ENCODE data around the gene SPATA24. TPM values are rescaled to one million over a fixed set of nuclear protein-coding genes. Genes with fewer than 3 reads are reported as not detected.
"Not testable (repeated sequence)": the region's sequence is repeated elsewhere in the genome, so short reads cannot be mapped to it uniquely, and the experiment has no call there.

Gene SPATA24
- polyA plus RNA-seq, 3 donors, result 9.9 to 20.2 (median 13.6) TPM

DNA sequence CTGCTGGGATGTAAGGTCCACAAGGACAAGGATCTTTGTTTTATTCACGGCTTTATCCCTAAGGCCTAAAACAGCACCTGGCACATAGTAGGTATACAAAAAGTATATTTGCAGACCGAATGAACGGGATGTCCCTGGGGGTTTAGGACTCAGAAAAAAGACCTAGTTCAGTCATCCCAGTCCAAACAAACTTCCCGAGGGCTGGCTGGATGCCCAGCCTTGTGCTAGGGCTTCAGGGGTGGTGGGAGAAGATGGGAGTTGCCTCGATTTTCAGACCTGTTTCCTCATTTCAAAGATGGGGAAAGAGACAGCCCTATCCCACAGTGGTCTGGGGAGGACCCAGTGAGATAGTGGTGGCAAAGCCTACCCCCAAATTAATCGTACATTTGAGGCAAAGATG, 6.0 kb downstream of the SPATA24 start:
- DNase-seq, result no peak

DNA sequence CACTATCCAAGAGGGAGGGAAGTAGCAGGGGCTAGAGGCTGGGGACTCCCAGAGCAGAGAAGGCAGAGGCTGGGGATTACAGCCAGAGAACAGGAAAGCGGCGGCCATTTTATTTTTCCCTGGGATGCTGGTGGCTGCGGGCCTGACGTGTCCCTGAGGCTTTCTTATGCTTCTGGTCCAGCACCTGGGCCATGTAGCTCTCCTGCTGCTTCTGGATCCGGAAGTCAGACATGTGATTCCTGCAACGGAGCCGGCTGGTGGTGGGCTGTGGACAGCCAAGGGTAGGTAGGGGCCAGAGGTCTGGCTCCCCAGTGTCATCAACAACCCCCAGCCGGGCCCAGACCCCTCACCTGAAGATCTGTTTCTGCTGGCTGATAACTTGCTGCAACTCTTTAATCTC, 7.2 kb downstream of the SPATA24 start:
- DNase-seq, result no peak

GRCh38 chr5:139395844-139396640, 7.8 kb downstream of the SPATA24 start:
- no peak for DNase-seq

DNA sequence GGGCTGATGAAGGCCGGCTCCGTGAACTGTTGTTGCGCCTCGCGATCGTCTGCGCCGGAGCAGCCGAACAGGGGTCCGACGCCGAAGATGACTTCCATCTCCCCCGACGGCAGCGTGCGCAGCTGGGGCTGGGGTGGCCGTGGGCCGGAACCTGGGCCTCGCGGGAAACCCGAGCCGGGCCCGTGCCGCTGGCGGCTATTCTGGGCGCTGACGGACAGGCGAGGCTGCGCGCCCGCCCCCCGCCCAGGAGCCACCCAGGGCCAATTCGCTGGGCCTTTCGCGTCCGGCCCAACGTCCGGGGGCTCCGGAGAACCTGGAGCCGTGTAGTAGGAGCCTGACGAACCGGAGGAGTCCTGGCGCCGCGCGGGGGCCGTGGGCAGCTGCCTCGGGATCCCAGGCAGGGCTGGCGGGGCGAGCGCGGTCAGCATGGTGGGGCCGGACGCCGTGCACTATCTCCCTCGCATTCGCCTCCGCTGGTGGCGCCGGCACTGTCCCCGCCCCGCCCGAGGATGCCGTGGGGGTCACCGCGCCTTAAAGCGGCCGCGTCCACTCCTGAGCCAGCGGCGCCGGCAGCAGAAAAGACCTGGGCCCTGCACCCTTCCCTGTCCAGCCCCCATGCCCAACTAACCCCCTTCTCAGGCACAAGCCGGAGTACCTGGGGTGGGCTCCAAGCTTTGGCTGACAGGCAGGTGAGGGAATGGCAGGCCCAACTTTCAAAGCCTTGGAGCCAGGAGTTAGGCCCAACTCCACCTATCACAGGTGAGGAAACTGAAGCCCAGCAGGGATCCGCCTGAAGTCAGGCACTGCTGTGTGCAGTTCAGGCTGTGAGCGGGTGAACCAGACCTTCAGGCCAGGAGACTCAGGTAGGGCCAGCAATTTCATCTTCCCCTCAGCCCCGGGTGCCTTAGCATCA, 9.0 kb downstream of the SPATA24 start, which contains the start of gene PROB1:
Gene PROB1 (minus strand): TSS at position 451 of the 913 bp plus-strand sequence. CDS start 23 bp downstream, at position 428.
- DNase-seq, result no peak

- peak; percentile 31 for DNase-seq
Observed at GRCh38 chr5:139394123-139394653, 9.7 kb downstream of the SPATA24 start.

DNA sequence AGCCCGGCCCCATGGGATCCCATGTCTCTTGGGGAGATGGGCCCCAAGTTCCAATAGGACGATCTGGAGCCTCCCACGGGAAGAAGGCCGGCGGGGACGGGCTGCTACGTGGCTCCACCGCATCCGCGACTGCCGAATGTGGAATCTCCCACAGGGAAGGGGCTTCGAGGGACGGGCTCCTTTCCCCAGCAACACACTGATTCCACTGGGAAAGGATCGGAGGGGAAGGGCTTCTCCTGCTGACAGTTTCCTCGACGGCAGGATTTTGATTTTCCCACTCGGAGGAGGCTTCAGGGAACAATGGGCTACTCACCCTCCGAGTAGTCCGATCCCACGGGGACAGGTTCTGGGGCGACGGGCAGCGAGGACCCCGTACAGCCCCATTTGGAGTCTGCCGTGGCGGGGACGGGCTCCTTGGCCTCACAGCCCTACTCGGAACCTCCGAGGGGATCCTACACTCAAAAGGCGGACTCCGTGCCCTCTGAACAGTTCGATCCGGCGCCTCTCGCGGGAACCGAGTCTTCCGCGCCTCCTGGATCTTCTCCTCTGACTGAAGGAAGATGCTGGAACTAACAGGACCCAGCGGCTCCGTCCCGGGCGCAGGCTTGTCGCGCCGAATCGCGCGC, 10.3 kb downstream of the SPATA24 start:
- no peak for DNase-seq

DNA sequence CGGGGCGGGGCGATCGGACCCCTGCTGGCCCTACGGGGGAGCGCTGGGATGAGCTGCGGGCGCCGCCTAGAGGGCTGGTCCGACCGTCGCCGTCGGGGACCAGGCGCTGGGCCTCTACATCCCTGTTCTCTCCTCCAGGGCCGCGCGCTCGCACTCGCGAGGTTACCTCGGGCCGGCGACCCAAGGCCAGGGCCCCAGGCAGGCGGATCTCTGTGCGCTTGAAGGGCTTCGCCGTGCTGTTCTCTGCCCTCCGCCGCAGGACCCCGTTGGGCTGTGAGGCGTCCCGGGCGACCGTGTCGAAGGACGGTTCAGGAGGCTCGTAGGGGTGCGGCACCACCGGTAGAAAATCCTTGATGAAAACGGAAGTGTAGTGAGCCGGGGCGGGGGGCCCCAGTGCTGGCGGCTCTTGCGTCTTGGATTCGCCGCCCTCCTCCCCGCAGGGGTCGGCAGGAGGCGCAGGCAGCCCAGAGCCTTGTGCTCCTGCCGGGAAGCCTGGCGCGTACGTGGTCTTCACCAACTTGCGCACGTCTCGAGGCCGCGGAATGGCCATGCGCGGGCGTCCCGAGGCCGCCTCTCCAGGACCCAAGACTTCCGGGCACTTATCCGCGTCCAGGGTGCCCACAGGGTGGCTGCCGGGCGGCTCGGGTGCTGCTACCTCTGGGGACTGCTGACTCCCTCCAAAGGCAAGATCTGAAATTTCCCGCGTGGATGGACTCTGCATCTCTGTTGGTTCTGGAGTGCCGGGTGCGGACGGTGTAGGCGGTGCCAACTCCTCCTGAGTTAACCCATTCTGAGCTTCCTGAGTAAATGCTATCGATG, 11.0 kb downstream of the SPATA24 start:
- DNase-seq, result peak; percentile 56

GRCh38 chr5:139392324-139392677, 11.6 kb downstream of the SPATA24 start:
- no peak for DNase-seq

DNA sequence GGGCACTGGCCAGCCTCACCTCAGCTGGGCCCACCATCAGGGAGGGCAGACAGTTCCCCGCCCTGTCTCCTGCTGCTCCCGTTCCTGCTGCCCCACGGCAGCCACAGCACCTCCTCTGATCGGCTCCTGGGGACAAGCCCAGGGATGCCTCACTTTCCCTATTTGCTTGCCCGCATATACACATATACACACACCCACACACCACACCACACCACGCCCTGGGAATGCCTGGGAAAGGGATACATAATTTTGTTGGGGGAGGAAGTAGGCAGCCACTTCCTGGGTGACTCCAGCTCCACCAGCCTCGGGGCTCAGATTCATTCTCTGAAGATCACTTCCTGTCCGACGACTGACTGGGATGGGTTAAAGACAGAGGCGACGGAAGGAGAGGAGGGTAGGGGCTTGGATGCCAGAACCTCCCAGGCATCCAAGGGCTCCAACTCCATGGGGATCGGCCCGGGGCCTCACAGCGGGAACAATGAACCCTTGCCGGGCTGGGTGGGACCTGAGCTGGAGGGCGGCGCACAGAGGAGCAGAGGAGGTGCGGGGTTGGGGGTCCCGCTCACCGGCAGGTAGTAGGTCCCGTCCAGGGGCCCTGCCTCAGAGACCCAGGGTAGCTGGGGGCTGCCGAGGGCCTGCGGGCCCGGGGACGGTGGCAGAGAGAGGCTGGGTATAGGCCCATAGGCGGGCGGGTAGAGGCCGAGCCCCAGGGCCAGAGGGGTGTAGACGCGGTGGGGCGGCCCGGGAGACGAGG, 12.1 kb downstream of the SPATA24 start:
- DNase-seq, result no peak

GRCh38 chr5:139390639-139391569, 13.0 kb downstream of the SPATA24 start:
- no peak for DNase-seq

DNA sequence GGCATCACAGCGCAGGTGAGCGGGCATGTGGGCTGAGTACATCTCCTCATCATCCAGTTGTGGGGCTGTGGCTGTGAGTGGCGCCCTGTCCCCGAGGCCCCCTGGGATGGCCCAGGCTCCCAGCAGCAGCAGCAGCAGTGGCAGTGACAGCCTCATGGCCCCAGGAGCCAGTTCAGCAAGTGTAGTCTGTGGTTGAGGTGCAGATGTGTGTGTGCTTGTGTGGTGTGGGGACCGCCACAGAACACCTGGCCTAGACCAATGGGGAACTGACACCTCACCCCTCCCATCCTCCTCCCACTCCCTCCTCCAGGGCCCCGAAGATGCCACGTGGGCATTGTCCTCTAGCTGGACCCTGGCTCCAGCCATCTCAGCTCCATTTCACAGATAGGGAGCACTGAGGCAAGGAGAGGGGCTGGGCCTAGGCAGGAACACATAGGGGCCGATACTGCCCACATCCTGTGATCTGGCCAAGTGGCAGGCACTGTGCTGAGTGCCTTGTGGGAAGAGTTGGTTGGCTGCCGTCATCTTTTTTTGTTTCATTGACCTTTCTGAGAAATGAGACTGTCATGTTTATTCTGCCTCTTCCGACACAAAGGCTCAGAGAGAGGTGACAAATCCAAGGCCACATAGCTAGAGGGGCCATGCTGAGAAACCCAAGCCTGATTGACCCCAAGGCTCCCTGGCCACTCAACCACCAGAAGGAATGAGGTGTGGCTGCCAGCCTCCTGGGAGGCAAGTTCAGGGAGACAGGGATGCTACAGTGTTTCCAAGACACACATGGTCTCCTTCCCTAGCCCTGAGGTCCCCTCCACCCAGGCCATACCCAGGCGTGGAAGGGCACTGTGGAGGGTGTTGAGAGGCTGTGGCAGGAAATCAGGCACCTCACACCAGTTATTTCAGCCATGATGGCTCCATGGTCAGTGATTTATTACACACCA, 13.9 kb downstream of the SPATA24 start, which contains the start of gene MZB1:
Gene MZB1 (minus strand): TSS at position 213 of the 938 bp plus-strand sequence. CDS start 57 bp downstream, at position 156.
- DNase-seq, result no peak

GRCh38 chr5:139388198-139388821, 15.6 kb downstream of the SPATA24 start:
- peak; percentile 29 for DNase-seq

DNA sequence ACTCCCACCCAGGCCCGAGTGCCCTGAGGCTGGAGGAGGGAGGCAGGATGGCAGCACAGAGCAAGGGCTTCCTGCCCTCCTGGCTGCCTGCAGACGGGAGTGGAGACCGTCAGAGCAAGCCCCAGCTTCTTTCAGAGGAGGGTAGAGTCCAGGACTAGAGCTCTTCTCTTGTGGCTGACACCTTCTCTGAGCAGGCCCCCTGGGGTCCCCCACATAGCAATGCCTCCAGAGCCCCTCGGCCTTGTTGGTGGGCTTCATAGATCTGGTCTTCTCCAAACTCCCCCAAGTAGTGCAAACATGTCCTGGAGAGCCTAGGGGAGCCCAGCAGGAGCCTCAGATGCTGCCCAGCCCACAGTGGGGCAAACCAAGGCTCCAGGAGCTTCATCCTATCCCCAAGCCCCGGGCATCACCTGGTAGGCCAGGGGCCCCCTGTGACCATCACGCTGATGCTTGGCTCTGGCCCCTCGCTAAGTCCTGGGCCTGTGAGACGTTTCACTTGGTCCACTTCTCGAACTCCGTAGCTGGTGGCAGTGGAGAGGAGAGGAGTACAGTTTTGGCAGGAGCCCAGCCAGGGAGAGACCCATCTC, 16.2 kb downstream of the SPATA24 start:
- DNase-seq, result no peak

DNA sequence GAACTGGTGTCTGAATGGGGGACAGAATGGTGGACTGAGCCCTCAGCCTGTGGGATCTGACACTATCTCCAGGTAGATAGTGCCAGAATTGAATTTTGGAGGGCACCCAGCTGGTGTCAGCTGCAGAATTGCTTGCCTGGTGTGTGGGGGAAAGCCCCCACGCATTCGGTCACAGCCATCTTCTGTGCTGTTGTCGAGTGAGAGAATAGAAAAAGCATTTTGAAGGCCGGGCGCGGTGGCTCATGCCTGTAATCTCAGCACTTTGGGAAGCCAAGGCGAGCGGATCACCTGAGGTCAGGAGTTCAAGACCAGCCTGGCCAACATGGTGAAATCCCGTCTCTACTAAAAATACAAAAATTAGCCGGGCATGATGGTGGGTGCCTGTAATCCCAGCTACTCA, 16.9 kb downstream of the SPATA24 start:
- DNase-seq, result not testable (repeated sequence)

DNA sequence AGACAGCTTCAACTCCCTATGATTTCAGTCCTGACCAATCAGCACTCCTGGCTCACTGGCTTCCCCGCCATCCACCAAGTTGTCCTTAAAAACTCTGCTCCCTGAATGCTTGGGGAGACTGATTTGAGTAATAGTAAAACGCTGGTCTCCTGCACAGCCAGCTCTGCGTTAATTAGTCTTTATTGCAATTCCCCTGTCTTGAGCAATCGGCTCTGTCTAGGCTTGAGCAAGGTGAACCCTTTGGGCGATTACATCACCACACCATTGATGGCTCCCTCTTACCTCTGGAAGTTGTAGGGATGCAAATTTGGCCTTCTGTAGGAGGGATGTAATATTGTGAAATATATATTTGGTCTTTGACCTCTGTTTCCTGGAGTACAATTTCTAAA, 17.8 kb downstream of the SPATA24 start:
- DNase-seq, result no peak

- DNase-seq, result no peak
Observed at GRCh38 chr5:139385061-139386049, 18.5 kb downstream of the SPATA24 start.

Measured in renal pelvis (tissue), 4 donors.